ENCODE data around the gene ARHGEF9.

The ARHGEF9 gene

DNA sequence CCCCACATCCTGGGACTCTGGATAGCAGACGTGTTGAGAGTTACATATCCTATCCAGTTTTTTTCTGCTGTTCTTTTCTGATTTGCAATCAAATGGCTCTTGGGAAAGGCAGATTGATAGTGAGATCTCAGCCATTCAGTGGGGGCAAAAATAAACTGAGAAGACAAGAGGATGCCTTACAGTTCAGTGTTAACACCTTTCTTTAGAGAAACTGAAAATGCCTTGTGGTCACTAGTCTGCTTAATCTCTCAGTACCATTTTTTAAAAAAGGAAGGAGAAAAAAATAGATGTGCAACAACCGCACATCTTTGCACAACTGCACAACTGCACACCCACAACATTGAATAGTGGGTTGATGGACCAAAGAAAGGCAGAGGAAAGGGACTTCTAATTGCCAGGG, 109.3 kb downstream of the ARHGEF9 start:
- no peak for TF ChIP-seq GFI1B (tag by site-specific recombination; IDR thresholded peaks at IDR 0.05)
- no peak for TF ChIP-seq GLIS1 (tag by site-specific recombination; IDR thresholded peaks at IDR 0.05)
- TF ChIP-seq KLF7 (tag by site-specific recombination; IDR thresholded peaks at IDR 0.05; ENCODE audit: borderline replicate concordance): no peak
- TF ChIP-seq SP3 (tag by site-specific recombination; IDR thresholded peaks at IDR 0.05): no peak
- TF ChIP-seq ZNF292 (tag by site-specific recombination; IDR thresholded peaks at IDR 0.05; ENCODE audit: borderline replicate concordance, low read depth): no peak
- TF ChIP-seq, protein P1, sequence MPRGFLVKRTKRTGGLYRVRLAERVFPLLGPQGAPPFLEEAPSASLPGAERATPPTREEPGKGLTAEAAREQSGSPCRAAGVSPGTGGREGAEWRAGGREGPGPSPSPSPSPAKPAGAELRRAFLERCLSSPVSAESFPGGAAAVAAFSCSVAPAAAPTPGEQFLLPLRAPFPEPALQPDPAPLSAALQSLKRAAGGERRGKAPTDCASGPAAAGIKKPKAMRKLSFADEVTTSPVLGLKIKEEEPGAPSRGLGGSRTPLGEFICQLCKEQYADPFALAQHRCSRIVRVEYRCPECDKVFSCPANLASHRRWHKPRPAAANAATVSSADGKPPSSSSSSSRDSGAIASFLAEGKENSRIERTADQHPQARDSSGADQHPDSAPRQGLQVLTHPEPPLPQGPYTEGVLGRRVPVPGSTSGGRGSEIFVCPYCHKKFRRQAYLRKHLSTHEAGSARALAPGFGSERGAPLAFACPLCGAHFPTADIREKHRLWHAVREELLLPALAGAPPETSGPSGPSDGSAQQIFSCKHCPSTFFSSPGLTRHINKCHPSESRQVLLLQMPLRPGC (tag by site-specific recombination; IDR thresholded peaks at IDR 0.05): no peak
- TF ChIP-seq, protein P2, sequence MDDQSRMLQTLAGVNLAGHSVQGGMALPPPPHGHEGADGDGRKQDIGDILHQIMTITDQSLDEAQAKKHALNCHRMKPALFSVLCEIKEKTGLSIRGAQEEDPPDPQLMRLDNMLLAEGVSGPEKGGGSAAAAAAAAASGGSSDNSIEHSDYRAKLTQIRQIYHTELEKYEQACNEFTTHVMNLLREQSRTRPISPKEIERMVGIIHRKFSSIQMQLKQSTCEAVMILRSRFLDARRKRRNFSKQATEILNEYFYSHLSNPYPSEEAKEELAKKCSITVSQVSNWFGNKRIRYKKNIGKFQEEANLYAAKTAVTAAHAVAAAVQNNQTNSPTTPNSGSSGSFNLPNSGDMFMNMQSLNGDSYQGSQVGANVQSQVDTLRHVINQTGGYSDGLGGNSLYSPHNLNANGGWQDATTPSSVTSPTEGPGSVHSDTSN (CRISPR knock-in tag; IDR thresholded peaks at IDR 0.05): no peak
- TF ChIP-seq IKZF3 (tag by site-specific recombination; IDR thresholded peaks at IDR 0.05): no peak
- TF ChIP-seq ZNF560 (tag by site-specific recombination; IDR thresholded peaks at IDR 0.05; ENCODE audit: borderline replicate concordance): no peak
- TF ChIP-seq ZNF521 (tag by site-specific recombination; IDR thresholded peaks at IDR 0.05): no peak
- TF ChIP-seq ZFP69B (tag by site-specific recombination; IDR thresholded peaks at IDR 0.05): no peak
- no peak for TF ChIP-seq ZNF354C (tag by site-specific recombination; IDR thresholded peaks at IDR 0.05; ENCODE audit: borderline replicate concordance, low read depth)
- POLR2A ChIA-PET: no interaction called here
- CTCF ChIA-PET: no interaction called here
- Histone ChIP-seq H3K27ac (ENCODE audit: extremely low read depth, low read depth, low read length) (no peak overlapping the region), H3K36me3 (ENCODE audit: control insufficient read depth in 2 of 2, insufficient read depth in 1 of 2, low read length in 2 of 2) (peaks cover 0 to 9% of the 10 kb centered on the region in 2 experiments; a peak in 1 of 3 replicates), H3K4me3 (ENCODE audit: low read depth, low read length) (no peak overlapping the region), H3K9me3 (ENCODE audit: control insufficient read depth, insufficient read depth, low read depth, low read length) (peaks cover 2% of the 10 kb centered on the region; the same call in 1 of the 2 replicates), H3K4me1 (ENCODE audit: control insufficient read depth, insufficient read depth, low read length) (no peaks in the 10 kb centered on the region)

DNA sequence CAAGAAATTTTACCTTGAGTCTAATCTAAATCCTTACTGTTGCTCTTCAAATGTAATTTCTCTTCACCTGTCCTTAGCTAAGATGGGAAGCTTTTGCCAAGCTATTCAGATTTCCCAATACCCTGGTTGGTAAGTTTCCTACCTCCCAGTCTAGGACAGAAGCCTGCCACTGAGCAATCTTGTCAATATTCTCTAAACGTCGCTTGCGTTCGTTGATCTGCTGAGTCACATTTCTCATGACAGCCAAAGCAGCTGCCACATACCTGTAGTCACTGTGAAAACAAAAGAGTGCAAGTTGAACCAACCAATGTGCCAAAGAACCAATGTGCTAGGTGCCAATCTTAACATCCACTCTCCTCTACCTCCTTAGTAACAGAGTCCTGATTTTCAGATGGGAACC, 111.1 kb downstream of the ARHGEF9 start:
- peaks cover 0 to 9% of the 10 kb centered on the region in 2 experiments; a peak in 1 of 3 replicates for H3K36me3 ChIP-seq (ENCODE audit: control insufficient read depth in 2 of 2, insufficient read depth in 1 of 2, low read length in 2 of 2)
- H3K4me3 ChIP-seq (ENCODE audit: low read depth, low read length): no peak overlapping the region
- no peak overlapping the region for H3K27ac ChIP-seq (ENCODE audit: extremely low read depth, low read depth, low read length)
- ChIA-PET POLR2A (no interaction called here), CTCF (no interaction called here)
- TF ChIP-seq ZNF114 (tag by site-specific recombination; IDR thresholded peaks at IDR 0.05) (no peak), ZNF626 (tag by site-specific recombination; IDR thresholded peaks at IDR 0.05) (no peak), ZNF660 (tag by site-specific recombination; IDR thresholded peaks at IDR 0.05) (no peak), ZNF121 (tag by site-specific recombination; IDR thresholded peaks at IDR 0.05) (no peak)
- TF ChIP-seq, protein P1 (tag by site-specific recombination; IDR thresholded peaks at IDR 0.05): no peak
- TF ChIP-seq, protein P3, sequence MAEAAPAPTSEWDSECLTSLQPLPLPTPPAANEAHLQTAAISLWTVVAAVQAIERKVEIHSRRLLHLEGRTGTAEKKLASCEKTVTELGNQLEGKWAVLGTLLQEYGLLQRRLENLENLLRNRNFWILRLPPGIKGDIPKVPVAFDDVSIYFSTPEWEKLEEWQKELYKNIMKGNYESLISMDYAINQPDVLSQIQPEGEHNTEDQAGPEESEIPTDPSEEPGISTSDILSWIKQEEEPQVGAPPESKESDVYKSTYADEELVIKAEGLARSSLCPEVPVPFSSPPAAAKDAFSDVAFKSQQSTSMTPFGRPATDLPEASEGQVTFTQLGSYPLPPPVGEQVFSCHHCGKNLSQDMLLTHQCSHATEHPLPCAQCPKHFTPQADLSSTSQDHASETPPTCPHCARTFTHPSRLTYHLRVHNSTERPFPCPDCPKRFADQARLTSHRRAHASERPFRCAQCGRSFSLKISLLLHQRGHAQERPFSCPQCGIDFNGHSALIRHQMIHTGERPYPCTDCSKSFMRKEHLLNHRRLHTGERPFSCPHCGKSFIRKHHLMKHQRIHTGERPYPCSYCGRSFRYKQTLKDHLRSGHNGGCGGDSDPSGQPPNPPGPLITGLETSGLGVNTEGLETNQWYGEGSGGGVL (tag by site-specific recombination; IDR thresholded peaks at IDR 0.05): no peak
- no peaks in the 10 kb centered on the region for H3K4me1 ChIP-seq (ENCODE audit: control insufficient read depth, insufficient read depth, low read length)
- peaks cover 5% of the 10 kb centered on the region; the same call in 1 of the 2 replicates for H3K9me3 ChIP-seq (ENCODE audit: control insufficient read depth, insufficient read depth, low read depth, low read length)
